Dendritic cell treated with granulocyte-macrophage colony-stimulating factor and Interleukin-4, amounts not matched to agents 40 ng/mL and 50 ng/mL, for 4 days (primary cell): ENCODE results near the gene BCCIP.

ENCODE experiments used
- H3K27ac Mint-ChIP-seq: one replicate; pipeline ENCODE4 v1.8.0; 2022; ENCODE audit warnings: mild to moderate bottlenecking, mixed read lengths
- H3K27me3 Mint-ChIP-seq: one replicate; pipeline ENCODE4 v1.8.0; 2022; ENCODE audit warnings: mild to moderate bottlenecking, mixed read lengths
- H3K36me3 Mint-ChIP-seq: one replicate; pipeline ENCODE4 v1.8.0; 2022; ENCODE audit warnings: low read depth, mixed read lengths
- H3K4me1 Mint-ChIP-seq: one replicate; pipeline ENCODE4 v1.8.0; 2022; ENCODE audit warnings: low read depth, mixed read lengths
- H3K4me3 Mint-ChIP-seq: one replicate; pipeline ENCODE4 v1.8.0; 2022; ENCODE audit warnings: mild to moderate bottlenecking, moderate library complexity, mixed read lengths
- H3K9me3 Mint-ChIP-seq: one replicate; pipeline ENCODE4 v1.8.0; 2022; ENCODE audit warnings: mixed read lengths
- intact Hi-C: fragments of 100-400 bp; cut with micrococcal nuclease; formaldehyde crosslinking; loops from one replicate; pipeline ENCODE4 v1.15.0; 2022

Gene BCCIP

DNA sequence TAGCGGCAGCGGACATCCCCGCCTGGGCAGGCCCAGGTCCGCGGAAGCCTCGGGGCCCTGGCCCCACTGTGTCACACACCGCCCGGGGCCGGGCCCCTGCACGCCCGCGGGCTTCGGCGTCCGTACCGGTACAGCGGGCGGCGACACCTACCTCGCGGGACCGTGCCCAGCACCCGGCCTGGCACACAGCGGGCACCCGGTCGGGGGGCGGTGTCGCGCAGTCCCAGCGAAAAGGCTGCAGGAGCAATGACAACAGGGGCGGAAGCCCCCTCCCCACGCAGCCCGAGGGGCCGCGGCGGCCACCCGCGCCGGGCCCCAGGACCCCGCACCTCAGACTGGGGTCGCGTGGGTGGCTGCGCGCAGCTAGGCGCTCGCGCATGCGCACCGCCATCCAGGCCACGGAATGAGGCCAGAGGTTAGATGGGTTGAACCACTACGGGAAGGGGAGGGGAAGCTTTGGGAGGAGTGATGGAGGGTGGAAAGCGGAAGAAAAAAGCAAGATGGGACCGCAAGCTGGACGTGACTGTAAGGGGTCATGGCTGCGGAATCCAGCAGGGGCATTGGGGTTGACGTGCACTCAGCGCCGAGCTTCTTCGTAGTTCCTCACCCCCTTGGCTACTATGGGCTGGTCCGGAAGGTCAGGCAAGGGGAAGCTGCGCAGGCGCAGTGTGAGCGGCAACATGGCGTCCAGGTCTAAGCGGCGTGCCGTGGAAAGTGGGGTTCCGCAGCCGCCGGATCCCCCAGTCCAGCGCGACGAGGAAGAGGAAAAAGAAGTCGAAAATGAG lies at the start of gene BCCIP, which contains the start of gene UROS:
BCCIP (plus strand) TSS at position 669 of the 785 bp plus-strand sequence; CDS start at position 681, 12 bp downstream.
UROS (minus strand) TSS at position 381 of the 785 bp plus-strand sequence. CDS start 6,759 bp downstream, outside the sequence.
- Mint-ChIP-seq H3K9me3 (no peaks in the 10 kb centered on the region), H3K4me1 (peaks cover 23% of the 10 kb centered on the region), H3K36me3 (peaks cover 14% of the 10 kb centered on the region), H3K27me3 (no peaks in the 10 kb centered on the region), H3K27ac (no peak within 1 kb of the TSS), H3K4me3 (no peak within 1 kb of the TSS)
- intact Hi-C loops: loop anchor here (5.0 kb wide), 1 partner anchor 661 kb away; the partner anchor contains the start of gene CTBP2

DNA sequence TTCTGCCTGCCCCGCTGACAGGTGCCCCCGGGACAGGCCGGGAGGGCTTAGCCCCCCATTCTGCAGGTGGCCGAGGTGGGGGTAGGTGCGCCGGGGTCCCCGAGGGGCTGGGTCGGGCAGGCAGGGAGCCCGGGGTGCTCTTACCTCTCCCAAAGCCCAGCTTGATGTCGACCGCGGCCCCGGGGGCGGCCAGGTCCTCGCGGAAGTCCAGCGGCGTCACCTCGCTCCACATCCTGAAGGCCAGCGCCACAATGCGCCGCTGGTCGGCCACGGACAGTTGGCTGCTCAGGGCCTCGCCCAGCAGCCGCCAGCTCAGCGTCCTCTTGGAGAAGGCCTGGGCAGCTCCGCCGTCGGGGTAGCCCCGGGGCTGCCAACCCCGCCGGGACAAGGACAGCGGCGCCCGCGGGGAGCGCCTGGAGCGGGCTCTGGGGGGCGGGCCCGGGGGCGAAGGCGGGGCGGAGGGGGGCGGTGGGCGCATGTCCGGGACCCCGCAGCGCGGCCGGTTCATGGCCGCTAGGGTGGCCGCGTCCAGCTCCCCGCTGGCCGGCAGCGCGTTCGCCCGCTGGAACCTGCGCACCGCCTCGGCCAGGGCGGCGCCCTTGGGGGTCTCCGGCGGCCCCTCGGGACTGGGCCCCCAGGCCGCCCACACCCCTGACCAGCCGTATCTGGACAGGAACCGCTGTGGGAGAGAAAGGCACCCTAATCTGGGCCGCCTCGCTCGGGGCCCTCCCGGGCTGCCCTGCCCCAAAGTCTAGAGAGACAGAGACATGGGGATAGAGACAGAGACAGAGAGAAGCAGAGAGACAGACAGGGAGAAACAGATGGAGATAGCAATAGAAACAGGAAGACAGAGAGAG lies 49.4 kb upstream of the BCCIP start:
- Mint-ChIP-seq H3K36me3 (peaks cover 8% of the 10 kb centered on the region), H3K4me1 (no peaks in the 10 kb centered on the region), H3K27me3 (peaks cover 6% of the 10 kb centered on the region), H3K27ac (no peak overlapping the region), H3K9me3 (no peaks in the 10 kb centered on the region), H3K4me3 (no peak overlapping the region)
- intact Hi-C loops: no loop called here

DNA sequence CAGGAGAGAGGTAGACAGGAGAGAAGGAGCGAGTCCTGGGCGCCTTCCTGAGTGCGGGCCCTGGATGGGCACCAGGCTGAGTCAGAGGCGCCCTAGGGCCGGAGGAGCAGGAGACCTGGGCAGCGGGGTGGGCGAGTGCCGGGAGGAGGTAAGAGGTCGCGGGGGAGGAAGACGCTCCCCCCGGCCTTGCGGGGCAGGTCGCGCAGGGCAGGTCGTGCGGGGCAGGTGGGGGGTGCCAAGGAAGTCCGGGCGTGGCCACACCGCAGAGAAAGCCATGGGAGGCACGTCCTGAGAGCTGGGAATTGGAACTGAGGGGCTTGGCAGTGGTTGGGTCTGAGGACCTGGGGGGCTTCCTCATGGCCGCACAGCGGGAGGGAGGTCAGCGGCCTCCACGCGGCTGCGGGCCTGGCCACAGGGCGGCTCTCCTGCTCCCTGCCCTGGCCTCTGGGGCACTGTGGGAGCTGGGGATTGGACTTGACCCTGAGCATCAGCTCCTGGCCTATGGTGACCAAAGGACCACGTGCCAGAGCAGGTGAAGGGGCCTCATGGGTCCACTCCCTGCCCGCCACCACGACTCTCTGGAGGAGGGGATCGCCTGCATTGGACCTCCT lies 48.7 kb upstream of the BCCIP start:
- no peak overlapping the region for H3K27ac Mint-ChIP-seq
- H3K9me3 Mint-ChIP-seq: no peaks in the 10 kb centered on the region
- no peak overlapping the region for H3K4me3 Mint-ChIP-seq
- no peaks in the 10 kb centered on the region for H3K4me1 Mint-ChIP-seq
- peaks cover under 1% of the 10 kb centered on the region for H3K36me3 Mint-ChIP-seq
- H3K27me3 Mint-ChIP-seq: peaks cover 6% of the 10 kb centered on the region
- intact Hi-C loops: no loop called here

DNA sequence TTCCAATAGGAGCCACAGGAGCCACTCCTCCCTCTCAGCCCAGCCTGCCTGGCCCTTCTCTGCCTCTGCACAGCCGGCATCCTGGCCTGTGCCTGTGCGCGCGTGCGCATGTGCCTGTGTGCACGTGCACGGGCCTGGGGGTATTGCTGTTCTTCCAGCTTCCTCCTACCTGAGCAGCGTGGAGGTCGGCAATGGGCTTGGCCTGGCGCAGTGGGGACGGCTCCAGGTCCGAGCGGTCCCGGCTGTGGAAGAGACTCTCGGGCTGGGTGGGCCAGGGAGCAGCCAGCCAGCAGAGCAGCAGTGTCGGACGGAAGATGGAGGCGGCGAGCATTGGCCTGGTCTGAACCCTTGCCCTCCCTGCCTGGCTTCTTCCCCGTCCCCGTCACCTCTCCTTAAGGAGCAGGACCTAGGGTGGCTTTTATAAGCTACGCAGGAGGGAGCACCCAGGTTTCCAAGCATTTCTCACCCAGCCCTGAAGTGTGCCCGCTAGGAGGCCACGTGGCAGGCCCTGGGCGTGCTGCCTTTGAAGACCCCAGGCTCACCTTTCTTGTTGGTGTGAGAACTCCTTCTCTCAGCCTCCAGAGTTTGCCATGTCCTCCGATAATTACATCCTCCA lies 47.7 kb upstream of the BCCIP start, which contains the start of gene MMP21:
MMP21 (minus strand) TSS at position 331 of the 616 bp plus-strand sequence; CDS start at position 331, 0 bp downstream.
- no peaks in the 10 kb centered on the region for H3K36me3 Mint-ChIP-seq
- H3K4me3 Mint-ChIP-seq: no peak within 1 kb of the TSS
- H3K27me3 Mint-ChIP-seq: peaks cover 6% of the 10 kb centered on the region
- H3K9me3 Mint-ChIP-seq: no peaks in the 10 kb centered on the region
- intact Hi-C loops: no loop called here
- no peaks in the 10 kb centered on the region for H3K4me1 Mint-ChIP-seq
- H3K27ac Mint-ChIP-seq: no peak within 1 kb of the TSS

DNA sequence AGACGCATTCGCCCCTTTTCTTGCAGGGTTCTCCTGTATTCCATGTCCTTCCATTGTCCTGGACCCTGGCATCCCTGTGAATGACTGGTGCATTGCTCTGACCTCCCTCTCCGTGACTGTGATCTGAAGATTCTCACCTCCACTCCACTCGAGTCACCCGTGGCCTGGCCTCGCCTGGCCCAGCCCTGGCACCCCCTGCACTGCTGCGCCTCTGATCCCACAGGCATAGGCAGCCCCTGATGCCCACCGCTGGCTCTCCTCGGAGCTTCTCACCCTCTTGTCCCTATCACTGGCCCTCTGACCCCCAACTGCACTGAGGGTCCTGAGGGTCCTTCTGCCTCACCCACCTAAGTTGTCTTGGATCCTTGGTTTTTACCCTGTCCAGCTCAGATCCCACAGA lies 45.5 kb upstream of the BCCIP start:
- Mint-ChIP-seq H3K9me3 (no peaks in the 10 kb centered on the region), H3K27ac (no peak overlapping the region), H3K27me3 (peaks cover 6% of the 10 kb centered on the region), H3K4me3 (no peak overlapping the region), H3K4me1 (no peaks in the 10 kb centered on the region), H3K36me3 (no peaks in the 10 kb centered on the region)
- intact Hi-C loops: no loop called here

DNA sequence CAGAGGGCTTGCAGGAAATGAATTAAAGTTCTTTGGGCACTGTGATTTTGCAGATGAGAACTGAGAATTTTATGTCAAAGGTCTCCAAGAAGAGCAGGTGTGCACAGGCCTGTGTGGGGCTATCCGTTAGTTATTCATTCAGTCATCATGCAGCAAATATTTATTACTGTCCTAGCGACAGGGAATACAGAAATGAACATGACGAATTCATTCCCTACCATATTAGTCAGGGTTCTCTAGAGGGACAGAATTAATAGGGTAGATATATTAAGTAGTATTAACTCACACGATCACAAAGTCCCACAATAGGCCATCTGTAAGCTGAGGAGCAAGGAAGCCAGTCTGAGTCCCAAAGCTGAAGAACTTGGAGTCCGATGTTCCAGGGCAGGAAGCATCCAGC lies 44.8 kb upstream of the BCCIP start:
- Mint-ChIP-seq H3K4me1 (no peaks in the 10 kb centered on the region), H3K9me3 (no peaks in the 10 kb centered on the region), H3K36me3 (no peaks in the 10 kb centered on the region), H3K4me3 (no peak overlapping the region), H3K27me3 (peaks cover 6% of the 10 kb centered on the region), H3K27ac (no peak overlapping the region)
- intact Hi-C loops: no loop called here

DNA sequence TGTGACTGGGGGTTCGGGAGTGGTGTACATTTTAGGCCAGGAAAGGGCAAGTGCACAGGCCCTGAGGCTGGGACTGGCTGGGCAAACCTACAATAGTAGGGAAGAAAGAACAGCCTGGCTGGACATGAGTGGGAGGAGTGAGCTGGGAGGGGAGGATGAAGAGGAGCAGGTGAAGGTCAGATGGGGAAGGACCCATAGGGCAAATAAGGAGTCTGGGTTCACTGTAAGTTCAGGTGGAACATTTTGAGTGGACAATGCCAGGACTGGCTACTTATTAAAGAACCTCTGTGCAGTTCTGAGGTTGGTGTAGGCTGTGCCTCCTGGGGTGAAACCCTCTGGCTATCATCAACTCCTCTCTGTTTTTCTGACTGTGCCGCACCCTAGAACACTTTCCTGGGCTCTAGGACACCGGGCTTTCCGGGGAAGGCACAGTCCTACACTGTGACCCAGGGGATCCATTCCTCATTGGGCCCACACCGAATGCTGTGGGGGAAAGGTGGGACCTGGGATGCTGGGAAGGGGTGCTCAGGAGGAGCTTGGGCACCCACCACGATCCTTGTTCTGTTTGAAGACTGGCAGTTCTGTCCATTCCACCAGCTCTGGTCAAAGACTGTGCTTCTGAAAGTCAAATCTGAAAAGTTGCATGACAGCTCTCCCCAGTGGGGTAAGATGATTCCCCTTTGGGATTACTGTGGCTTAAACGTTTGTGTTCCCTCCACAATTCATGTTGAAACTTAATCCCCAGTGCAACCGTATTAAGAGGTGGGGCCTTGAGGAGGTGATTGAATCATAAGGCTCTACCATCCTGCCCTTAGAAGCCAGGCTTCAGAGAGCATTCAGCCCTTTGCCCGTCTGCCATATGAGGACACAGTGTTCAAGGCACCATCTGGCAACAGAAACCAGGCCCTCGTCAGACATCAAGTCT lies 43.7 kb upstream of the BCCIP start:
- no peaks in the 10 kb centered on the region for H3K36me3 Mint-ChIP-seq
- no peak overlapping the region for H3K4me3 Mint-ChIP-seq
- intact Hi-C loops: no loop called here
- H3K27me3 Mint-ChIP-seq: peaks cover 1% of the 10 kb centered on the region
- no peaks in the 10 kb centered on the region for H3K4me1 Mint-ChIP-seq
- no peaks in the 10 kb centered on the region for H3K9me3 Mint-ChIP-seq
- H3K27ac Mint-ChIP-seq: no peak overlapping the region

DNA sequence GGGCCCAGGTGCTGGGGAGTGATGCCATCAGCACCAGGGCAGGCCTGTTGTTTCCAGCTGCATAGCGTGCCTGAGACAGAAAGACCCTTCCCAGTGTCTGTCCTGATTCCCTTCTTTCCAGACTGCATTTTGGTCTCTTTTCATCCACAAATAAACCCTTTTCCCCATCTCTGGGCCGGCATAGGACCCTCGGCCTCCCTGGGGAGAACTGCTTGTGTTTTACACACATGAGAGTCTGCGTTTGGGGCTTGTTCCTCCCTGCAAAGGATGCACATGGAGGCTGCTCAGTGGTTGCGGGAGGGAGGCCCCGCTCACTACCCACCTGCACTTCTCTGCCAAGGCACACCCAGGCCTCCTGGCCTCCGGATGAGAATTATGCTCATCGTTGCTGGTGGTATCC lies 42.0 kb upstream of the BCCIP start:
- Mint-ChIP-seq H3K4me3 (no peak overlapping the region), H3K9me3 (no peaks in the 10 kb centered on the region), H3K36me3 (no peaks in the 10 kb centered on the region), H3K27ac (no peak overlapping the region), H3K4me1 (no peaks in the 10 kb centered on the region), H3K27me3 (peaks cover 1% of the 10 kb centered on the region)
- intact Hi-C loops: no loop called here

DNA sequence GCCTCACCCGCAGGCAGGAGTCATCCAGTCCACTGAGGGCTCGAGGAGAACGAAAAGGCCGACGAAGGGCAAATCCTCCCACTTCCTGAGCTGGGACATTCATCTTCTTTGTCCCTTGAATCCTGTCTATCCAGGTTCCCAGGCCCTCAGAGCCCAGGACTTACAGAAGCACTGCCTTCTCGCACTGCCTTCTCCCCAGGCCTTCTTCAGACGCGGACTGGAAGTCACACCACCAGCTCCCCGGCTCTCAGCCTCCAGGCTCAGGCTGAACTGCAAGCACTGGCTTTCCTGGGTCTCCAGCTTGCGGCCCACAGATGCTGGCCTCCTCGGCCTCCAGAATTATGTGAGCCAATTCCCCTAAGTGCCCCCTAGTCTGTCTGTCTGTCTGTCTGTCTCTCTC lies 41.3 kb upstream of the BCCIP start:
- H3K4me1 Mint-ChIP-seq: no peaks in the 10 kb centered on the region
- peaks cover 1% of the 10 kb centered on the region for H3K27me3 Mint-ChIP-seq
- H3K4me3 Mint-ChIP-seq: no peak overlapping the region
- intact Hi-C loops: no loop called here
- H3K9me3 Mint-ChIP-seq: no peaks in the 10 kb centered on the region
- no peak overlapping the region for H3K27ac Mint-ChIP-seq
- H3K36me3 Mint-ChIP-seq: no peaks in the 10 kb centered on the region

DNA sequence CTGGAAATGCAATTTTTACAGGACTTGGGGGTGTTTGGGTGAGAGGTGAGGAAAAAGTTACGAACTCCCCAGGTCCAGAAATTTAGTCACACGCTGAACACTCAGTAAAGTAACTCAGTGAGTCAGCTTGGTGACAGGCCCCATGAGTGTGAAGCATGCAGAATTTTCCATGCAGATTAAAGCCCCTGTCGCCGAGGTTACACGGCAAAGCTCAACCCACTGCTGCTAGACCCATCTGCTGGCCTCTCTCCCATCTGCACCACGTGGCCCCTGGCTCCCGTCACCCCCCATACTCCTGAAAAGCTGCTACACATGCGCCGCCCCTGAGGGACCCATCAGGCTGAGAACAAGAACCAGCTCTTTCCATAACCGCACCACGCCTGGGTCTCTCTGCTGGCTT lies 40.7 kb upstream of the BCCIP start:
- Mint-ChIP-seq H3K27me3 (peaks cover 1% of the 10 kb centered on the region), H3K27ac (no peak overlapping the region), H3K4me1 (no peaks in the 10 kb centered on the region), H3K9me3 (no peaks in the 10 kb centered on the region), H3K4me3 (no peak overlapping the region), H3K36me3 (no peaks in the 10 kb centered on the region)
- intact Hi-C loops: no loop called here

DNA sequence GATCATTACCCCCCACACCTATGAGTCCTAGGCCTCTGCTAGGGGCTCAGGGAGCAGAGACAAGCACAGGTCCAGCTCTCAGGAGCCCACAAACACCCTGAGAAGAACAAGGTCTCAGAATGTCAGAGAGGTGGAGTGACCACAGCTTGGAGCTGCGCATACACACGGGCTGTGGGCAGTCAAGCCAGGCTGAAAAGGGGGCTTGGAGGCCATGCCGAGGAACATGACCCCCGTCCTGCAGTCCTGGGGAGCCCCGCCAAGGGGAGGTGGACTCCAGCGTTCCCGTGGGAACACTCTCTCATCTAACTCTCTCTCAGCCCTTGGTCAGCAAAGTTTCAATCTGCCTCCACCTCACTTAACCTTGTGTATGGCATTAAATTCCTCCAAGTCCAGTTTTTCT lies 39.9 kb upstream of the BCCIP start:
- Mint-ChIP-seq H3K4me3 (no peak overlapping the region), H3K4me1 (no peaks in the 10 kb centered on the region), H3K9me3 (no peaks in the 10 kb centered on the region), H3K36me3 (peaks cover 2% of the 10 kb centered on the region), H3K27me3 (no peaks in the 10 kb centered on the region), H3K27ac (no peak overlapping the region)
- intact Hi-C loops: no loop called here

DNA sequence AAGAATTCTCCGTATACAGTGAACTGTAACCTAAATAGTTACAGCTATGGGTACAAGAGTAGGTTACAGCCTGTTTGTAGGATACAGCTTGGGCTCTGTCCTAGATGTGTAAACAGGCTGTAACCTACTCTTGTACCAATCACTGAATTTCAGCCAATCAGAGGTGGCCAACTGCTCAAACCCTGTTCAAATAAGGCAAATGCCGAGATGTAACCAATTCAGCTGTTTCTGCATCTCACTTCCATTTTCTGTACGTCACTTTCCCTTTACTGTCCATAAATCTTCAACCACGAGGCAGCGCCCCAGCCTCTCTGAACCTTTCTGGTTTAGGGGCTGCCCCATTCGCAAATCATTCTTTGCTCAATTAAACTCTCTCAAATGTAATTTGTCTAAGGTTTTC lies 39.4 kb upstream of the BCCIP start:
- intact Hi-C loops: no loop called here
- Mint-ChIP-seq H3K4me3 (no peak overlapping the region), H3K9me3 (no peaks in the 10 kb centered on the region), H3K27me3 (no peaks in the 10 kb centered on the region), H3K27ac (no peak overlapping the region), H3K36me3 (peaks cover 8% of the 10 kb centered on the region), H3K4me1 (no peaks in the 10 kb centered on the region)

DNA sequence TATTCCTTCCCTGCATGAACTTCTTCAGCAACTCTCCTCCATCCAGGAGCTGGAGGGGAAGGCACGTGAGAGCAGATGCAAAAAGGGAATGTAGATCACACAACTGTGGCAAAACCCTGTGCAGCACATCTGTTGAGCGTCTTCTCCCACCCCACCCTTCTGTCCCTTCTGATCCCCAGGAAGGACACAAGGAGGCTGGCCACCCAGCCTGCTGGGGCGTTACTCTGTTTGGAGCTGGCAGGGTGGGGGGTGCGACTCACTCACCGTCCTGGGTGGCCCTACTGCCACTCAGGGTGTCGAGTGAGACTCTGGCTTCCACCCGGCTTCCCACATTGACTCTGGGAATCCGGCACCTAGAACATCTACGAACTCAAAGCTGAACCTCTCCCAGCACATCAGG lies 37.6 kb upstream of the BCCIP start:
- no peaks in the 10 kb centered on the region for H3K4me1 Mint-ChIP-seq
- H3K27ac Mint-ChIP-seq: no peak overlapping the region
- peaks cover 23% of the 10 kb centered on the region for H3K36me3 Mint-ChIP-seq
- intact Hi-C loops: no loop called here
- H3K4me3 Mint-ChIP-seq: no peak overlapping the region
- no peaks in the 10 kb centered on the region for H3K9me3 Mint-ChIP-seq
- H3K27me3 Mint-ChIP-seq: no peaks in the 10 kb centered on the region
